WTC11 (cell line): Measurements from ENCODE around the gene TBKBP1. TPM values are rescaled to one million over a fixed set of nuclear protein-coding genes. Genes with fewer than 3 reads are reported as not detected.

Experiments
- ATAC-seq: fragments of 200-7000 bp; cut with Tn5 transposase; 2 replicates; pipeline ENCODE4 v1.10.0; 2021; ENCODE audit warnings: mild to moderate bottlenecking, moderate library complexity
- CTCF ChIA-PET: fragments of 300-600 bp; sonication (Branson Sonifier 250); formaldehyde crosslinking; loops from one replicate; lab custom pipeline; 2021; ENCODE audit warnings: antibody characterized with exemption; lab: Charles Lee
- POLR2A ChIA-PET: fragments of 350-600 bp; sonication (Branson Sonifier 250); formaldehyde crosslinking; loops from one replicate; lab custom pipeline; 2021; ENCODE audit warnings: antibody characterized with exemption; lab: Charles Lee
- DNase-seq: peaks from one replicate; pipeline ENCODE4 v3.0.0; 2021; ENCODE audit warnings: low spot score
- H3K27ac Mint-ChIP-seq: 2 replicates; pipeline ENCODE4 v1.8.0; 2021; ENCODE audit warnings: mixed read lengths
- H3K27me3 Mint-ChIP-seq: 2 replicates; pipeline ENCODE4 v1.8.0; 2021; ENCODE audit warnings: low read depth, mild to moderate bottlenecking, moderate library complexity, mixed read lengths
- H3K36me3 Mint-ChIP-seq: 2 replicates; pipeline ENCODE4 v1.8.0; 2021; ENCODE audit warnings: mixed read lengths
- H3K4me1 Mint-ChIP-seq: 2 replicates; pipeline ENCODE4 v1.8.0; 2022; ENCODE audit warnings: mixed read lengths
- H3K4me3 Mint-ChIP-seq: 2 replicates; pipeline ENCODE4 v1.8.0; 2021; ENCODE audit warnings: mild to moderate bottlenecking, moderate library complexity, mixed read lengths
- H3K9me3 Mint-ChIP-seq: 2 replicates; pipeline ENCODE4 v1.8.0; 2021; ENCODE audit warnings: mixed read lengths
- ATF1 ChIP-seq: sonication (generic); formaldehyde crosslinking; IDR thresholded peaks from 2 replicates; pipeline ENCODE4 v1.8.1; 2023; ENCODE audit warnings: mild to moderate bottlenecking, moderate library complexity, missing genetic modification reagents
- E2F4 ChIP-seq: sonication (generic); formaldehyde crosslinking; IDR thresholded peaks from 2 replicates; pipeline ENCODE4 v1.8.1; 2022; ENCODE audit warnings: low read depth, mild to moderate bottlenecking, moderate library complexity, missing genetic modification reagents, borderline replicate concordance
- ERG ChIP-seq: fragments of 250-450 bp; sonication (Bioruptor Pico); IDR thresholded peaks from 2 replicates; pipeline ENCODE4 v1.8.0; 2021; ENCODE audit warnings: mild to moderate bottlenecking
- ESRRA ChIP-seq: sonication (generic); formaldehyde crosslinking; IDR thresholded peaks from 2 replicates; pipeline ENCODE4 v1.8.1; 2022; ENCODE audit warnings: mild to moderate bottlenecking, missing genetic modification reagents, borderline replicate concordance
- FOXJ3 ChIP-seq: sonication (generic); formaldehyde crosslinking; IDR thresholded peaks from 2 replicates; pipeline ENCODE4 v1.9.0; 2021; ENCODE audit warnings: missing genetic modification reagents, mild to moderate bottlenecking, borderline replicate concordance
- FOXK1 ChIP-seq: sonication (generic); formaldehyde crosslinking; IDR thresholded peaks from 2 replicates; pipeline ENCODE4 v1.8.0; 2022; ENCODE audit warnings: mild to moderate bottlenecking, moderate library complexity, missing genetic modification reagents
- GRHL2 ChIP-seq: fragments of 250-450 bp; sonication (Bioruptor Pico); IDR thresholded peaks from 2 replicates; pipeline ENCODE4 v1.8.0; 2022; ENCODE audit warnings: mild to moderate bottlenecking, moderate library complexity; ENCODE audit not compliant: insufficient replicate concordance, severe bottlenecking
- MYBL2 ChIP-seq: sonication (generic); formaldehyde crosslinking; IDR thresholded peaks from 2 replicates; pipeline ENCODE4 v1.8.1; 2023; ENCODE audit warnings: mild to moderate bottlenecking, moderate library complexity, missing genetic modification reagents
- NFYB ChIP-seq: sonication (generic); formaldehyde crosslinking; conservative IDR thresholded peaks from 2 replicates; pipeline ENCODE4 v1.8.0; 2022; ENCODE audit warnings: low read depth, missing genetic modification reagents
- SMAD4 ChIP-seq: sonication (generic); formaldehyde crosslinking; IDR thresholded peaks from 2 replicates; pipeline ENCODE4 v1.8.0; 2022; ENCODE audit warnings: mild to moderate bottlenecking, missing genetic modification reagents
- TCF7 ChIP-seq: sonication (generic); formaldehyde crosslinking; IDR thresholded peaks from 2 replicates; pipeline ENCODE4 v1.8.0; 2022; ENCODE audit warnings: mild to moderate bottlenecking, low read depth, missing genetic modification reagents, moderate library complexity
- TEAD4 ChIP-seq: sonication (generic); formaldehyde crosslinking; IDR thresholded peaks from 2 replicates; pipeline ENCODE4 v1.8.0; 2022; ENCODE audit warnings: mild to moderate bottlenecking, missing genetic modification reagents
- ZNF138 ChIP-seq: sonication (generic); formaldehyde crosslinking; conservative IDR thresholded peaks from 2 replicates; pipeline ENCODE4 v1.8.1; 2022; ENCODE audit warnings: mild to moderate bottlenecking, moderate library complexity, missing genetic modification reagents
- ZNF219 ChIP-seq: sonication (generic); formaldehyde crosslinking; IDR thresholded peaks from 2 replicates; pipeline ENCODE4 v1.8.0; 2023; ENCODE audit warnings: missing genetic modification reagents, mild to moderate bottlenecking, borderline replicate concordance
- ZNF232 ChIP-seq: sonication (generic); formaldehyde crosslinking; IDR thresholded peaks from 2 replicates; pipeline ENCODE4 v1.8.0; 2022; ENCODE audit warnings: mild to moderate bottlenecking, missing genetic modification reagents
- ZNF532 ChIP-seq: fragments of 250-450 bp; sonication (Bioruptor Pico); IDR thresholded peaks from 2 replicates; pipeline ENCODE4 v1.9.0; 2021; ENCODE audit warnings: mild to moderate bottlenecking, borderline replicate concordance
- ZSCAN18 ChIP-seq: fragments of 250-450 bp; sonication (Bioruptor Pico); IDR thresholded peaks from 2 replicates; pipeline ENCODE4 v2.1.2; 2022; ENCODE audit warnings: mild to moderate bottlenecking, moderate library complexity
- total RNA-seq: library from RNA; stranded (reverse); gene quantifications from 3 replicates; pipeline ENCODE4 v1.2.3, GENCODE V29; 2021
- TF ChIP-seq, protein P1 (sequence below): fragments of 250-450 bp; sonication (Bioruptor Pico); conservative IDR thresholded peaks from 2 replicates; pipeline ENCODE4 v1.9.0; 2021; ENCODE audit warnings: mild to moderate bottlenecking
- TF ChIP-seq, protein P2 (sequence below): sonication (generic); formaldehyde crosslinking; IDR thresholded peaks from 2 replicates; pipeline ENCODE4 v1.8.0; 2023; ENCODE audit warnings: mild to moderate bottlenecking, missing genetic modification reagents

TBKBP1 gene
- total RNA-seq, 1 experiment from 2014 or later = 17.4 TPM

DNA sequence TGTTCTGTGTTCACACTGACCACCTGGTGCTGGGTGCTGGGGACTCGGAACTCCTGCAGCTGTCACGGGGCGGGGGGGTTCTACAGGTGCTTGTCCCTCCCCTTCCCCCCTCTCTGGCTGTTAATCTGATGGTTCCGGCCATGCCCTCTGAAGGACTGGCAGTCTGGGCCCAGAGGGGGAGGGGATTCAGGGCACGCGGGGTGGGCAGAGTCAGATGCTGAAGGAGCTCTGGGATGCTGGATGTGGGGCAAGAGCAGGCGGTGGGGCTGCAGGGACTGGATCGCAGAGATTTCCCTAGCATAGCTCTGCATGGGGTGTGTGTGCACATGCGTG, 33.7 kb downstream of the TBKBP1 start:
- Mint-ChIP-seq H3K4me1 (peaks cover 11% of the 10 kb centered on the region), H3K27ac (no peak overlapping the region), H3K4me3 (no peak overlapping the region), H3K27me3 (peaks cover 42% of the 10 kb centered on the region), H3K9me3 (no peaks in the 10 kb centered on the region), H3K36me3 (no peaks in the 10 kb centered on the region)
- ChIA-PET POLR2A (no interaction called here), CTCF (interaction anchor here (0.7 kb wide), 1 partner anchor 27 kb away, joined by 3 read pairs; no protein-coding TSS in a partner anchor)
- ATAC-seq (no peak), DNase-seq (no peak)
- TF ChIP-seq E2F4 (CRISPR knock-in tag) (no peak), SMAD4 (CRISPR knock-in tag) (no peak), FOXK1 (CRISPR knock-in tag) (no peak), ZNF232 (CRISPR knock-in tag) (no peak), ZNF532 (no peak), ATF1 (CRISPR knock-in tag) (no peak), ZNF219 (CRISPR knock-in tag) (no peak), ZSCAN18 (CRISPR knock-in tag) (no peak), ZNF138 (CRISPR knock-in tag) (no peak), FOXJ3 (CRISPR knock-in tag) (no peak), TCF7 (no peak), NFYB (CRISPR knock-in tag) (no peak), ESRRA (CRISPR knock-in tag) (no peak), MYBL2 (CRISPR knock-in tag) (no peak), ERG (CRISPR knock-in tag) (no peak), TEAD4 (CRISPR knock-in tag) (no peak), GRHL2 (no peak)
- TF ChIP-seq, protein P1, sequence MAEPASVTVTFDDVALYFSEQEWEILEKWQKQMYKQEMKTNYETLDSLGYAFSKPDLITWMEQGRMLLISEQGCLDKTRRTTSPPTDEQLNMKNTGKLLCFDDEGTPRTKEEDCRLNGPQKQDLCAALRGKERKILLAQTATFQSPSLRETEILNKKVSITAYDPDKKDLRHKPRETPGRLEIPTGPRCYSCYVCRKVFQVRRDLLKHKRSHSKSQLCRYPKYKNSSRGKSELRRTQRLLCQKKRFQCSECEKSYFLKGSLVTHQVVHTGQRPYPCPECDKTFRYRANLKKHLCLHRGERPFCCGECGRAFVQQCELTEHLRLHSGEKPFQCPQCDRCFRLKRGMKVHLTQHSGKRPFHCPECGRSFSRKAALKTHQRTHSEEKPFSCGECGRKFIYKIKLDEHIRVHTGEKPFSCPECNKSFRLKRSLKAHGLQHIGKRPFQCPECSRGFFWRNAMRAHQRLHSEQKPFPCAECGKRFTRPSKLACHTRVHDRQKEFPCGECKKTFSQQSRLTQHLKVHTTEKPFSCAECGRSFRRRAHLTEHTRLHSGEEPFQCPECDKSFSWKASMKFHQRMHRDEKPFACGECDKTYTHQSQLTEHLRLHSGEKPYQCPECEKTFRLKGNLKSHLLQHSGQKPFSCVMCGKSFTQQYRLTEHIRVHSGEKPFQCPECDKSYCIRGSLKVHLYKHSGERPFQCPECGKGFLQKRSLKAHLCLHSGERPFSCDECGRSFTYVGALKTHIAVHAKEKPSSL (CRISPR knock-in tag) = no peak
- TF ChIP-seq, protein P2, sequence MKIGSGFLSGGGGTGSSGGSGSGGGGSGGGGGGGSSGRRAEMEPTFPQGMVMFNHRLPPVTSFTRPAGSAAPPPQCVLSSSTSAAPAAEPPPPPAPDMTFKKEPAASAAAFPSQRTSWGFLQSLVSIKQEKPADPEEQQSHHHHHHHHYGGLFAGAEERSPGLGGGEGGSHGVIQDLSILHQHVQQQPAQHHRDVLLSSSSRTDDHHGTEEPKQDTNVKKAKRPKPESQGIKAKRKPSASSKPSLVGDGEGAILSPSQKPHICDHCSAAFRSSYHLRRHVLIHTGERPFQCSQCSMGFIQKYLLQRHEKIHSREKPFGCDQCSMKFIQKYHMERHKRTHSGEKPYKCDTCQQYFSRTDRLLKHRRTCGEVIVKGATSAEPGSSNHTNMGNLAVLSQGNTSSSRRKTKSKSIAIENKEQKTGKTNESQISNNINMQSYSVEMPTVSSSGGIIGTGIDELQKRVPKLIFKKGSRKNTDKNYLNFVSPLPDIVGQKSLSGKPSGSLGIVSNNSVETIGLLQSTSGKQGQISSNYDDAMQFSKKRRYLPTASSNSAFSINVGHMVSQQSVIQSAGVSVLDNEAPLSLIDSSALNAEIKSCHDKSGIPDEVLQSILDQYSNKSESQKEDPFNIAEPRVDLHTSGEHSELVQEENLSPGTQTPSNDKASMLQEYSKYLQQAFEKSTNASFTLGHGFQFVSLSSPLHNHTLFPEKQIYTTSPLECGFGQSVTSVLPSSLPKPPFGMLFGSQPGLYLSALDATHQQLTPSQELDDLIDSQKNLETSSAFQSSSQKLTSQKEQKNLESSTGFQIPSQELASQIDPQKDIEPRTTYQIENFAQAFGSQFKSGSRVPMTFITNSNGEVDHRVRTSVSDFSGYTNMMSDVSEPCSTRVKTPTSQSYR (CRISPR knock-in tag) = no peak
